Liver (tissue), 9 donors: ENCODE results near the gene KANSL3. TPM values are rescaled to one million over a fixed set of nuclear protein-coding genes. Genes with fewer than 3 reads are reported as not detected.

Experiments used
- DNase-seq: peaks from one replicate; pipeline ENCODE4 v3.0.0-alpha.2; 2017; ENCODE audit warnings: low spot score
- H3K27ac ChIP-seq, 2 donors: one replicate each; pipeline ENCODE4 v1.7.0; 2013; ENCODE audit warnings: inconsistent platforms in 2 of 2, low read length in 2 of 2, control low read depth in 1 of 2, low read depth in 1 of 2, mild to moderate bottlenecking in 1 of 2
- H3K27me3 ChIP-seq, 4 donors: one replicate each; pipeline versions ENCODE4 v1.6.1 to v1.7.0; 2013; ENCODE audit warnings: low read length in 3 of 4, inconsistent platforms in 1 of 4, mild to moderate bottlenecking in 1 of 4, moderate library complexity in 1 of 4; ENCODE audit not compliant: control insufficient read depth in 4 of 4, insufficient read depth in 4 of 4
- H3K36me3 ChIP-seq, 4 donors: one replicate each; pipeline versions ENCODE4 v1.6.1 to v1.7.0; 2013; ENCODE audit warnings: low read length in 3 of 4, mild to moderate bottlenecking in 3 of 4, low read depth in 1 of 4, moderate library complexity in 1 of 4; ENCODE audit not compliant: control insufficient read depth in 4 of 4, insufficient read depth in 3 of 4
- H3K4me1 ChIP-seq, 4 donors: one replicate each; pipeline versions ENCODE4 v1.6.1 to v1.7.0; 2013; ENCODE audit warnings: low read length in 3 of 4, mild to moderate bottlenecking in 3 of 4, moderate library complexity in 1 of 4; ENCODE audit not compliant: control insufficient read depth in 4 of 4, insufficient read depth in 4 of 4
- H3K4me3 ChIP-seq, 3 donors: one replicate each; pipeline versions ENCODE4 v1.6.1 to v1.7.0; 2013; ENCODE audit warnings: low read length in 3 of 3, control low read depth in 1 of 3, low read depth in 1 of 3, mild to moderate bottlenecking in 1 of 3
- H3K9ac ChIP-seq, 2 donors: one replicate each; pipeline ENCODE4 v1.7.0; 2013; ENCODE audit warnings: low read length in 2 of 2, mild to moderate bottlenecking in 2 of 2, moderate library complexity in 2 of 2, control low read depth in 1 of 2, low read depth in 1 of 2
- H3K9me3 ChIP-seq, 4 donors: one replicate each; pipeline versions ENCODE4 v1.6.1 to v1.7.0; 2013; ENCODE audit warnings: low read length in 3 of 4; ENCODE audit not compliant: control insufficient read depth in 4 of 4
- EGR1 ChIP-seq, 2 donors: IDR thresholded peaks; 2 replicates each; pipeline ENCODE4 v1.6.1; 2016 to 2018; ENCODE audit warnings: antibody characterized with exemption in 2 of 2, low read depth in 2 of 2
- FOXA1 ChIP-seq: IDR thresholded peaks from 2 replicates; pipeline ENCODE4 v1.6.1; 2016; ENCODE audit warnings: antibody characterized with exemption
- FOXA2 ChIP-seq: IDR thresholded peaks from 2 replicates; pipeline ENCODE4 v1.6.1; 2016; ENCODE audit warnings: antibody characterized with exemption
- GABPA ChIP-seq, 2 donors: IDR thresholded peaks in 1 of 2; conservative IDR thresholded peaks in 1 of 2; 2 replicates each; pipeline ENCODE4 v1.6.1; 2016; ENCODE audit warnings: antibody characterized with exemption in 2 of 2, mild to moderate bottlenecking in 1 of 2, moderate library complexity in 1 of 2
- HNF4A ChIP-seq, 2 donors: conservative IDR thresholded peaks; 2 replicates each; pipeline ENCODE4 v1.6.1; 2016; ENCODE audit warnings: antibody characterized with exemption in 2 of 2, mild to moderate bottlenecking in 2 of 2
- HNF4G ChIP-seq: IDR thresholded peaks from 2 replicates; pipeline ENCODE4 v1.6.1; 2016; ENCODE audit warnings: antibody characterized with exemption
- JUND ChIP-seq, 2 donors: IDR thresholded peaks; 2 replicates each; pipeline ENCODE4 v1.6.1; 2016; ENCODE audit warnings: antibody characterized with exemption in 2 of 2
- NR2F2 ChIP-seq: IDR thresholded peaks from 2 replicates; pipeline ENCODE4 v1.6.1; 2016; ENCODE audit warnings: antibody characterized with exemption
- RAD21 ChIP-seq, 2 donors: IDR thresholded peaks; 2 replicates each; pipeline ENCODE4 v1.6.1; 2016; ENCODE audit warnings: antibody characterized with exemption in 2 of 2, mild to moderate bottlenecking in 2 of 2
- REST ChIP-seq: IDR thresholded peaks from 2 replicates; pipeline ENCODE4 v1.6.1; 2016; ENCODE audit warnings: antibody characterized with exemption, mild to moderate bottlenecking
- RXRA ChIP-seq, 2 donors: IDR thresholded peaks; 2 replicates each; pipeline ENCODE4 v1.6.1; 2017 to 2018; ENCODE audit warnings: antibody characterized with exemption in 2 of 2, mild to moderate bottlenecking in 1 of 2
- SP1 ChIP-seq: IDR thresholded peaks from 2 replicates; pipeline ENCODE4 v1.6.1; 2018; ENCODE audit warnings: antibody characterized with exemption, mild to moderate bottlenecking
- TAF1 ChIP-seq: conservative IDR thresholded peaks from 2 replicates; pipeline ENCODE4 v1.6.1; 2016; ENCODE audit warnings: antibody characterized with exemption, mild to moderate bottlenecking
- YY1 ChIP-seq: IDR thresholded peaks from 2 replicates; pipeline ENCODE4 v1.6.1; 2016; ENCODE audit warnings: antibody characterized with exemption, mild to moderate bottlenecking
- WGBS: extraction: QIAGEN DNeasy Blood & Tissue Kit; methylation state at CpG from one replicate; pipeline ENCODE4 v1.1.7; 2013; 5-methylcytosine and 5-hydroxymethylcytosine counted together
- polyA plus RNA-seq, 2 donors: library from polyadenylated mRNA; stranded (reverse) in 1 of 2; unstranded in 1 of 2; fragments of 200-250 nt in 1 of 2; fragments of >200 nt in 1 of 2; fragmentation: Nextera tagmentation in 1 of 2; extraction: Ambion mirVana in 1 of 2; gene quantifications; one replicate each; pipeline versions ENCODE4 v1.2.1 to v1.2.3, GENCODE V29; 2013 to 2015
- total RNA-seq, 2 donors: library from RNA; depleted of rRNA; stranded (reverse); fragments of >200 nt; gene quantifications; one replicate each; pipeline ENCODE4 v1.2.3, GENCODE V29; 2014
- TF ChIP-seq, protein P1 (sequence below): fragments of 150-350 bp; IDR thresholded peaks from 2 replicates; pipeline ENCODE4 v1.5.1; 2017; ENCODE audit warnings: improper control_type of control experiment, low read depth, low read length; ENCODE audit not compliant: missing input control
- donor health status: healthy.
- donor health status: healthy.
- donor health status: healthy.
- donor health status: healthy.
- donor health status: healthy.

KANSL3 gene
- total and polyA plus RNA-seq, 4 donors: 8.3 to 30.5 (median 18.6) TPM

- no peak overlapping the region for H3K27ac ChIP-seq
Observed at GRCh38 chr2:96663829-96664228, 25.7 kb upstream of the KANSL3 start.

GRCh38 chr2:96663177-96663576 is 25.1 kb upstream of the KANSL3 start:
- peaks cover 0 to 4% (median 0%) of the 10 kb centered on the region in 4 donors for H3K9me3 ChIP-seq
- H3K4me1 ChIP-seq: no peaks in the 10 kb centered on the region
- 89% methylated on average over 5 of the region's 5 CpGs for WGBS
- H3K9ac ChIP-seq: no peak overlapping the region
- H3K27me3 ChIP-seq: no peaks in the 10 kb centered on the region
- H3K27ac ChIP-seq: no peak overlapping the region
- DNase-seq: no peak
- TF ChIP-seq EGR1 (IDR thresholded peaks at IDR 0.05; ENCODE audit: low read depth in 2 of 2) (no peak), FOXA1 (no peak), HNF4G (no peak), HNF4A (conservative IDR thresholded peaks at IDR 0.05) (no peak), TAF1 (no peak)
- no peak overlapping the region for H3K4me3 ChIP-seq
- no peaks in the 10 kb centered on the region for H3K36me3 ChIP-seq

More at GRCh38 chr2:96663829-96664228, 25.7 kb upstream of the KANSL3 start:
- H3K4me1 ChIP-seq: no peaks in the 10 kb centered on the region
- peaks cover 0 to 4% (median 0%) of the 10 kb centered on the region in 4 donors for H3K9me3 ChIP-seq
- no peak overlapping the region for H3K4me3 ChIP-seq
- H3K27me3 ChIP-seq: no peaks in the 10 kb centered on the region
- no peak for DNase-seq
- no peak overlapping the region for H3K9ac ChIP-seq
- 78% methylated on average over 7 of the region's 7 CpGs for WGBS
- H3K36me3 ChIP-seq: no peaks in the 10 kb centered on the region
- TF ChIP-seq SP1 (no peak), NR2F2 (no peak), REST (no peak), HNF4G (no peak), GABPA (IDR thresholded peaks at IDR 0.05 in 1 of 2, conservative IDR thresholded peaks at IDR 0.05 in 1 of 2) (no peak), TAF1 (no peak), RXRA (IDR thresholded peaks at IDR 0.05) (no peak), YY1 (no peak), FOXA2 (no peak), JUND (IDR thresholded peaks at IDR 0.05) (no peak)

DNA sequence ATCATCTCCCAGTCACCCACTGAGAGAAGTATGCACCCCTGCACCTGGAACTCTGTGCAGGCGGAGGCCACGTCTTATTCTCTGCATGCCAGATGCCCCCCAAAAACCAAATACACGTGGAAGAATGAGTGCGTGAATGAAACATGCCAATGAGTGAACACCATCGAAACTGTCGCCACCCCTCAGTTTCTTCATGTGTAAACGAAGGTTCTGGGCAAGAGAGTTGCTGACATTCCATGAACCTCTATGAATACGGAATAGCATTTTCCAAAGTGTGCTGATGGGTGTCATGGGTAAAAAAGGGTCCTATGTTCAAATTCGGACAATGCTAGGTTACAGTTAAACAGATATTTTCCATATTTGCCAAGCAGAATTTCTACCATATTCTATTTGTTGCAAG is 24.2 kb upstream of the KANSL3 start:
- no peaks in the 10 kb centered on the region for H3K27me3 ChIP-seq
- H3K4me3 ChIP-seq: no peak overlapping the region
- no peak overlapping the region for H3K27ac ChIP-seq
- H3K4me1 ChIP-seq: no peaks in the 10 kb centered on the region
- H3K36me3 ChIP-seq: no peaks in the 10 kb centered on the region
- TF ChIP-seq JUND (IDR thresholded peaks at IDR 0.05): no peak
- TF ChIP-seq FOXA2: no peak
- TF ChIP-seq RXRA (IDR thresholded peaks at IDR 0.05): no peak
- TF ChIP-seq, protein P1, sequence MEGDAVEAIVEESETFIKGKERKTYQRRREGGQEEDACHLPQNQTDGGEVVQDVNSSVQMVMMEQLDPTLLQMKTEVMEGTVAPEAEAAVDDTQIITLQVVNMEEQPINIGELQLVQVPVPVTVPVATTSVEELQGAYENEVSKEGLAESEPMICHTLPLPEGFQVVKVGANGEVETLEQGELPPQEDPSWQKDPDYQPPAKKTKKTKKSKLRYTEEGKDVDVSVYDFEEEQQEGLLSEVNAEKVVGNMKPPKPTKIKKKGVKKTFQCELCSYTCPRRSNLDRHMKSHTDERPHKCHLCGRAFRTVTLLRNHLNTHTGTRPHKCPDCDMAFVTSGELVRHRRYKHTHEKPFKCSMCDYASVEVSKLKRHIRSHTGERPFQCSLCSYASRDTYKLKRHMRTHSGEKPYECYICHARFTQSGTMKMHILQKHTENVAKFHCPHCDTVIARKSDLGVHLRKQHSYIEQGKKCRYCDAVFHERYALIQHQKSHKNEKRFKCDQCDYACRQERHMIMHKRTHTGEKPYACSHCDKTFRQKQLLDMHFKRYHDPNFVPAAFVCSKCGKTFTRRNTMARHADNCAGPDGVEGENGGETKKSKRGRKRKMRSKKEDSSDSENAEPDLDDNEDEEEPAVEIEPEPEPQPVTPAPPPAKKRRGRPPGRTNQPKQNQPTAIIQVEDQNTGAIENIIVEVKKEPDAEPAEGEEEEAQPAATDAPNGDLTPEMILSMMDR: no peak
- TF ChIP-seq GABPA (IDR thresholded peaks at IDR 0.05 in 1 of 2, conservative IDR thresholded peaks at IDR 0.05 in 1 of 2): no peak
- no peak for TF ChIP-seq RAD21 (IDR thresholded peaks at IDR 0.05)
- TF ChIP-seq HNF4A (conservative IDR thresholded peaks at IDR 0.05): no peak
- H3K9ac ChIP-seq: no peak overlapping the region
- WGBS: 92% methylated on average over 9 of the region's 9 CpGs
- H3K9me3 ChIP-seq: peaks cover 0 to 4% (median 0%) of the 10 kb centered on the region in 4 donors
- no peak for DNase-seq
